ENCODE measurements around the gene BCL2L13. TPM values are rescaled to one million over a fixed set of nuclear protein-coding genes. Genes with fewer than 3 reads are reported as not detected.
"Not testable (repeated sequence)": the region's sequence is repeated elsewhere in the genome, so short reads cannot be mapped to it uniquely, and the experiment has no call there.

The BCL2L13 gene
- polyA plus RNA-seq, 2 donors = 18.1 to 21.0 TPM

DNA sequence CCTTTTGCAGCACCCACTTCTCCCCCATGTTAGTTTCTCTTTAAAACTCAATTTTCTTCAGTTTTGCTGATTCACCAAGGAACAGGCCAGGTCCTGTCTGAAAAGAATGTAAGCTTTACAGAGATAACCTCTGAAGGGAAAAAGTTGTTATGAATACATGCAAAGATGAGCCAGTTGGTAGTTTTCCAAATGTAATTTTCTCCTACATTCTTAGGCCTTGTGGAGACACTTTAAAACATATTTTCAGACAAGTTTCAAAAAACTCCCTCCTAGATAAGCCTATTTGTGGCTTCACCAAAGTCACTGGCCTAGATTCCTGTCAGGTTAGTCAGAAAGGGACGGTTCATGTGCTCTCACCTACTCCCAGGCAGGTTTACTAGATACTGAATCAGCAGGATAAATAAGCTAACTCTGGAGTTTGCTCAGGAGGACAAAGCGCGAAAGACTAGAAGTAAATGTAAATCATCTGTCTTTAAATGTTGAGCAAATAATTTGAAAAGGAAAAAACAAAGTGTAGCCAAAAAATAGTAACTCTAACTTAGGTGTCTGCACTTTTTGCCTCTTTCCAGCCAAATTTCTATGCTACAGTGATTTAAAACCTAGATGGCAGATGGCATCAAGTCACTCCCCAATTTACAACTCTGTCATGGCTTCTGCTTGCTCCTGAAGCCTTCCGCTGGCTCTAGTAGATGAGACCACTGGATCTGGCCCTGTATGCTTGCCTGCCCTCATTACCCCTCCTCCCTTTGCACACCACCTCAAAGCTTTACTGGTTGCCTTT is 5.2 kb upstream of the BCL2L13 start:
- 58 to 65% methylated on average over 4 of the region's 4 CpGs for WGBS, 2 donors
- Histone ChIP-seq H3K27me3 (ENCODE audit: control insufficient read depth in 1 of 2, insufficient read depth in 2 of 2, low read length in 2 of 2) (no peaks in the 10 kb centered on the region), H3K9me3 (ENCODE audit: control insufficient read depth in 2 of 2, insufficient read depth in 1 of 2, low read depth in 1 of 2, low read length in 1 of 2) (no peaks in the 10 kb centered on the region), H3K36me3 (ENCODE audit: control insufficient read depth in 2 of 2, insufficient read depth in 2 of 2, low read length in 1 of 2) (no peaks in the 10 kb centered on the region), H3K27ac (ENCODE audit: low read depth in 2 of 2, low read length in 1 of 2) (peak overlapping the region; percentile 98), H3K4me3 (ENCODE audit: low read depth in 1 of 2, low read length in 2 of 2) (no peak overlapping the region), H3K4me1 (ENCODE audit: control insufficient read depth in 2 of 2, insufficient read depth in 2 of 2, low read length in 1 of 2) (no peaks in the 10 kb centered on the region)

DNA sequence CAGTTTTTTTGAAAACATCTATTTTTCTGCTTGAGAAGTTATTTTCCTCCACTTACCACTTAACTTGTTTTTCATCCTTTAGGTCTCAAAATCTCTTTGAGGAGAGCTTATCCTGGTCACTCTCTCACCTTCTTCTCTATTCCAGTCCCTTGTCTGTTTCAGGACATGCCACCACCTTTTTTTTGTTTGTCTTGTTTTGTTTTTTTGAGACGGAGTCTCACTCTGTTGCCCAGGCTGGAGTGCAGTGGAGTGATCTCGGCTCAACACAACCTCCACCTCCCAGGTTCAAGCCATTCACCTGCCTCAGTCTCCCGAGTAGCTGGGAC is 4.6 kb upstream of the BCL2L13 start:
- Histone ChIP-seq H3K4me1 (ENCODE audit: control insufficient read depth in 2 of 2, insufficient read depth in 2 of 2, low read length in 1 of 2) (no peaks in the 10 kb centered on the region), H3K36me3 (ENCODE audit: control insufficient read depth in 2 of 2, insufficient read depth in 2 of 2, low read length in 1 of 2) (no peaks in the 10 kb centered on the region), H3K27me3 (ENCODE audit: control insufficient read depth in 1 of 2, insufficient read depth in 2 of 2, low read length in 2 of 2) (no peaks in the 10 kb centered on the region), H3K27ac (ENCODE audit: low read depth in 2 of 2, low read length in 1 of 2) (peak overlapping the region; percentile 98), H3K9me3 (ENCODE audit: control insufficient read depth in 2 of 2, insufficient read depth in 1 of 2, low read depth in 1 of 2, low read length in 1 of 2) (no peaks in the 10 kb centered on the region), H3K4me3 (ENCODE audit: low read depth in 1 of 2, low read length in 2 of 2) (no peak overlapping the region)
- WGBS, 2 donors = 62 to 72% methylated on average over 3 of the region's 3 CpGs

DNA sequence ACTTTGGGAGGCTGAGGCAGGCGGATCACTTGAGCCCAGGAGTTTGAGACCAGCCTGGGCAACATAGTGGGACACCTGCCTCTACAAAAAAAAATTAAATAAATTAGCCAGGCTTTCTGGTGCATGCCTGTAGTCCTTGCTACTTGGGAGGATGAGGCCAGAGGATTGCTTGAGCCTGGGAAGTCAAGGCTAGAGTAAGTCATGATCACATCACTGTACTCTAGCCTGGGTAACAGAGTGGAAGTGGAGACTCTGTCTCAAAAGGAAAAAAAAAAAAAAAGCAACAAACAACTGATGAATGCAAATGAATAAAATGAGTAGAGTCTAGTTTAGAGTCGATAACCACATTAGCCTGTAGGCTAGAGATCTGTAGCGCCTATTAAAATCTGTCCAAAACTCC is 3.9 kb upstream of the BCL2L13 start:
- no peak overlapping the region for H3K4me3 ChIP-seq (ENCODE audit: low read depth in 1 of 2, low read length in 2 of 2)
- 82 to 92% methylated on average over 3 of the region's 3 CpGs for WGBS, 2 donors
- peak overlapping the region; percentile 98 for H3K27ac ChIP-seq (ENCODE audit: low read depth in 2 of 2, low read length in 1 of 2)
- H3K4me1 ChIP-seq (ENCODE audit: control insufficient read depth in 2 of 2, insufficient read depth in 2 of 2, low read length in 1 of 2) = no peaks in the 10 kb centered on the region
- no peaks in the 10 kb centered on the region for H3K9me3 ChIP-seq (ENCODE audit: control insufficient read depth in 2 of 2, insufficient read depth in 1 of 2, low read depth in 1 of 2, low read length in 1 of 2)
- no peaks in the 10 kb centered on the region for H3K27me3 ChIP-seq (ENCODE audit: control insufficient read depth in 1 of 2, insufficient read depth in 2 of 2, low read length in 2 of 2)
- H3K36me3 ChIP-seq (ENCODE audit: control insufficient read depth in 2 of 2, insufficient read depth in 2 of 2, low read length in 1 of 2) = no peaks in the 10 kb centered on the region

DNA sequence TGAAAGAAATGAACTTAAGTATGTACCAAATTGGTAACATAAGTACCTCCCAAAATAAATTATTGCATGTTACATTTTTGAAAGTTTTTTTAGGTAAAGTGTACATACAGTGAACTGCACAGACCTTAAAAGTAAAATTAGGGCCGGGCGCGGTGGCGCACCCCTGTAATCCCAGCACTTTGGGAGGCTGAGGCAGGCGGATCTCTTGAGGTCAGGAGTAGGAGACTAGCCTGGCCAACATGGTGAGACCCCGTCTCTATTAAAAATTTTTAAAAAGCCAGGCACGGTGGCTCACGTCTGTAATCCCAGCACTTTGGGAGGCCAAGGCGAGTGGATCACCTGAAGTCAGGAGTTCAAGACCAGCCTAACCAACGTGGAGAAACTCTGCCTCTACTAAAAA is 1.7 kb upstream of the BCL2L13 start:
- 87 to 88% methylated on average over 10 of the region's 10 CpGs for WGBS, 2 donors
- not testable (repeated sequence) for H3K27me3 ChIP-seq (ENCODE audit: control insufficient read depth in 1 of 2, insufficient read depth in 2 of 2, low read length in 2 of 2); H3K27ac ChIP-seq (ENCODE audit: low read depth in 2 of 2, low read length in 1 of 2); H3K9me3 ChIP-seq (ENCODE audit: control insufficient read depth in 2 of 2, insufficient read depth in 1 of 2, low read depth in 1 of 2, low read length in 1 of 2); H3K4me3 ChIP-seq (ENCODE audit: low read depth in 1 of 2, low read length in 2 of 2); H3K4me1 ChIP-seq (ENCODE audit: control insufficient read depth in 2 of 2, insufficient read depth in 2 of 2, low read length in 1 of 2); H3K36me3 ChIP-seq (ENCODE audit: control insufficient read depth in 2 of 2, insufficient read depth in 2 of 2, low read length in 1 of 2)

DNA sequence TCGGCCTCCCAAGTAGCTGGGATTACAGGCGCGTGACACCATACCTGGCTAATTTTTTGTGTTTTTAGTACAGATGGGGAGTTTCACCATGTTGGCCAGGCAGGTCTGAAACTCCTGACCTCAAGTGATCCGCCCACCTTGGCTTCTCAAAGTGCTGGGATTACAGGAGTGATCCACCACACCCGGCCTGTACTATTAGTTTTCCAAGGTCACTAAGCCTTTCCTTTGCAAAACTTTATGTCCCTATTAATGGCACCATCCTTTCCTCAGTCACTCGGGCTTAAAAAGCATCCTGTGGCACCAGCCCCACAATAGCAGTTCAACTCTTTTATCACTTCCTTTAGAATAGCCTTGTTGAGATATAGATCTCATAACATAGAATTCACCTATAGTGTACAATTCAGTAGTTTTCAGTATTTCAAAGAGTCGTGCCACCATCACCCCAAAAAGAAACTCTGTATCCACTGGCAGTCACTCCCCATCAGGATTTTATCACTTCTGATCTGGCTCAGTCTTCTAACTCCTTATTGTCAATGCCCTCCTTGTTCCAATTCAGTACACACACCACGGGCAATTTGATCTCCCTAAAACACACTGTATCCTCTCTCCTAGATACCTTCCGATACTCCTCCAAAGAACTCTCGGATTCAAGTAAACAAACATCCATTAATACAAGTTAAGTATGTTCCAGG is 921 bp upstream of the BCL2L13 start:
- H3K4me1 ChIP-seq (ENCODE audit: control insufficient read depth in 2 of 2, insufficient read depth in 2 of 2, low read length in 1 of 2) = no peaks in the 10 kb centered on the region
- 49% methylated on average over 10 of the region's 10 CpGs for WGBS, 2 donors
- H3K36me3 ChIP-seq (ENCODE audit: control insufficient read depth in 2 of 2, insufficient read depth in 2 of 2, low read length in 1 of 2) = no peaks in the 10 kb centered on the region
- peak overlapping the region; percentile 99 for H3K27ac ChIP-seq (ENCODE audit: low read depth in 2 of 2, low read length in 1 of 2)
- peak overlapping the region; percentile 72 to 85 for H3K4me3 ChIP-seq (ENCODE audit: low read depth in 1 of 2, low read length in 2 of 2)
- no peaks in the 10 kb centered on the region for H3K9me3 ChIP-seq (ENCODE audit: control insufficient read depth in 2 of 2, insufficient read depth in 1 of 2, low read depth in 1 of 2, low read length in 1 of 2)
- no peaks in the 10 kb centered on the region for H3K27me3 ChIP-seq (ENCODE audit: control insufficient read depth in 1 of 2, insufficient read depth in 2 of 2, low read length in 2 of 2)

DNA sequence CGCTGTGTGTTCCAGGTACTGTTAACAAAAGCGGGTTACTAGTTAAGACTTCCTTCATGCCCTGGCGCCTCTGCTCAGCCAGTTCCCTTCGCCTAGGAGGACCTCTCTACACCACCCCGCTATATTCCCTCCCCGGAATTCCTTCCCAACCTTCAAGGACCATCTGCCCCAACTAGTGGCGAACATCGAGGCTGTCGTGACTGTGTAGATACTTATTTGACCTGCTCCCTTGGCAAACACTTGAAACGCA is 450 bp upstream of the BCL2L13 start:
- H3K36me3 ChIP-seq (ENCODE audit: control insufficient read depth in 2 of 2, insufficient read depth in 2 of 2, low read length in 1 of 2) = no peaks in the 10 kb centered on the region
- H3K27me3 ChIP-seq (ENCODE audit: control insufficient read depth in 1 of 2, insufficient read depth in 2 of 2, low read length in 2 of 2) = no peaks in the 10 kb centered on the region
- 0 to 1% methylated on average over 10 of the region's 10 CpGs for WGBS, 2 donors
- H3K4me1 ChIP-seq (ENCODE audit: control insufficient read depth in 2 of 2, insufficient read depth in 2 of 2, low read length in 1 of 2) = no peaks in the 10 kb centered on the region
- peak overlapping the region; percentile 99 for H3K27ac ChIP-seq (ENCODE audit: low read depth in 2 of 2, low read length in 1 of 2)
- no peaks in the 10 kb centered on the region for H3K9me3 ChIP-seq (ENCODE audit: control insufficient read depth in 2 of 2, insufficient read depth in 1 of 2, low read depth in 1 of 2, low read length in 1 of 2)
- H3K4me3 ChIP-seq (ENCODE audit: low read depth in 1 of 2, low read length in 2 of 2) = peak overlapping the region; percentile 72 to 85

DNA sequence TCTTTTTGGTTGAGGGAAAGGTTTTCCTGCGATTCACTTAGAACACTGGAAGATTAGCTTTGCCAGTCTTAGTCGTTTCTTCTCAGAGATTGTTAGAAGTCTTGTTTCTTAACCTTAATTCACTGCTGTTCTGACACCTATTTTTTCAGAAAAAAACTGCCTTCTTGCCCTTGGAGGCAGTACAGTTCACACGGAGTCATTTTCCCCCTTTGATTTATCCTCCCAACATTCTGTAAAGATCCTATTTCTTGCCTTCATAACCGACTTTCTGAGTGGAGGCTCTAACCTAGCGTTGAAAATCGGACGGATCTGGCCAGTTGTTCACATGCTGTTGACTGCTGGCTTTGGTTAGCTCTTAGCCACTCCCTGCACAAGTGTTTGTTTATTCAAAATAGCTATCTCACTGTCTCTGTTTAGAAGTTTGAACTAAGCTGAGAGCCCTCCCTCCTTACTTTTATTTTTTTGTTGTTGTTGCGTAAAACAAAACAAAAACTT is 737 bp downstream of the BCL2L13 start:
- Histone ChIP-seq H3K4me1 (ENCODE audit: control insufficient read depth in 2 of 2, insufficient read depth in 2 of 2, low read length in 1 of 2) (no peaks in the 10 kb centered on the region), H3K27me3 (ENCODE audit: control insufficient read depth in 1 of 2, insufficient read depth in 2 of 2, low read length in 2 of 2) (no peaks in the 10 kb centered on the region), H3K36me3 (ENCODE audit: control insufficient read depth in 2 of 2, insufficient read depth in 2 of 2, low read length in 1 of 2) (no peaks in the 10 kb centered on the region), H3K9me3 (ENCODE audit: control insufficient read depth in 2 of 2, insufficient read depth in 1 of 2, low read depth in 1 of 2, low read length in 1 of 2) (no peaks in the 10 kb centered on the region), H3K4me3 (ENCODE audit: low read depth in 1 of 2, low read length in 2 of 2) (peak overlapping the region; percentile 72 to 85), H3K27ac (ENCODE audit: low read depth in 2 of 2, low read length in 1 of 2) (peak overlapping the region; percentile 99)
- WGBS, 2 donors = 2 to 5% methylated on average over 8 of the region's 8 CpGs

DNA sequence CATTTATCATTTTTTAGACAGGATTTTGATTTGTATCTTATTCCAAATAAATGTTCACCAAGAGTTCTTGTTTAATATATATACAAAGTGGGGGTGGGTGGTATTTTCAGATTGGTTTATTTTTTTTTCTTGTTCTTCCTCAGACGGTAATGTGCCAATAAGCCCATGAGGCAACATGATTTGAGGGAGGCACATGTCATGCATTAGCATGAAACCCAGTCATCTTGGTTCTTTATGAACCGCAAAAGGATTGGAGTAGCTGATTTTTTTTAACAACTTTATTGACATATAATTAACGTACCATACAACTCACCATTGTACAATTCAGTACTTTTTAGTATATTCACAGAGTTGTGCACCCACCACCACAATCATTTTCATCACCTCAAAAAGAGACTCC is 2.7 kb downstream of the BCL2L13 start:
- no peaks in the 10 kb centered on the region for H3K36me3 ChIP-seq (ENCODE audit: control insufficient read depth in 2 of 2, insufficient read depth in 2 of 2, low read length in 1 of 2)
- H3K4me1 ChIP-seq (ENCODE audit: control insufficient read depth in 2 of 2, insufficient read depth in 2 of 2, low read length in 1 of 2) = no peaks in the 10 kb centered on the region
- no peaks in the 10 kb centered on the region for H3K27me3 ChIP-seq (ENCODE audit: control insufficient read depth in 1 of 2, insufficient read depth in 2 of 2, low read length in 2 of 2)
- H3K4me3 ChIP-seq (ENCODE audit: low read depth in 1 of 2, low read length in 2 of 2) = no peak overlapping the region
- H3K9me3 ChIP-seq (ENCODE audit: control insufficient read depth in 2 of 2, insufficient read depth in 1 of 2, low read depth in 1 of 2, low read length in 1 of 2) = no peaks in the 10 kb centered on the region
- WGBS, 2 donors = 46 to 67% methylated on average over 3 of the region's 3 CpGs
- no peak overlapping the region for H3K27ac ChIP-seq (ENCODE audit: low read depth in 2 of 2, low read length in 1 of 2)

DNA sequence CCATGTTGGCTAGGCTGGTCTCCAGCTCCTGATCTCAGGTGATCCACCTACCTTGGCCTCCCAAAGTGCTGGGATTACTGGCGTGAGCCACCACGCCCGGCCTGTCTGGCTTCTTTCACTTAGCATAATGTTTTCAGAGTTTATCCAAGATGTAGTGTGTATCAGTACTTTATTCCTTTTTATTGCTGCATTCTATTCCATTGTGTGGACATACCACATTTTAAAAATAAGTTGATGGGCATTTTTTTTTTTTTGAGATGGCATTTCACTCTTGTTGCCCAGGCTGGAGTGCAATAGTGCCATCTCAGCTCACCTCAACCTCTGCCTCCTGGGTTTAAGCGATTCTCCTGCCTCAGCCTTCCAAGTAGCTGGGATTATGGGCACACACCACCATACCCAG is 3.8 kb downstream of the BCL2L13 start:
- H3K4me1 ChIP-seq (ENCODE audit: control insufficient read depth in 2 of 2, insufficient read depth in 2 of 2, low read length in 1 of 2); H3K27ac ChIP-seq (ENCODE audit: low read depth in 2 of 2, low read length in 1 of 2); H3K36me3 ChIP-seq (ENCODE audit: control insufficient read depth in 2 of 2, insufficient read depth in 2 of 2, low read length in 1 of 2); H3K4me3 ChIP-seq (ENCODE audit: low read depth in 1 of 2, low read length in 2 of 2); H3K9me3 ChIP-seq (ENCODE audit: control insufficient read depth in 2 of 2, insufficient read depth in 1 of 2, low read depth in 1 of 2, low read length in 1 of 2); H3K27me3 ChIP-seq (ENCODE audit: control insufficient read depth in 1 of 2, insufficient read depth in 2 of 2, low read length in 2 of 2): not testable (repeated sequence)
- WGBS, 2 donors = 75 to 77% methylated on average over 4 of the region's 4 CpGs

DNA sequence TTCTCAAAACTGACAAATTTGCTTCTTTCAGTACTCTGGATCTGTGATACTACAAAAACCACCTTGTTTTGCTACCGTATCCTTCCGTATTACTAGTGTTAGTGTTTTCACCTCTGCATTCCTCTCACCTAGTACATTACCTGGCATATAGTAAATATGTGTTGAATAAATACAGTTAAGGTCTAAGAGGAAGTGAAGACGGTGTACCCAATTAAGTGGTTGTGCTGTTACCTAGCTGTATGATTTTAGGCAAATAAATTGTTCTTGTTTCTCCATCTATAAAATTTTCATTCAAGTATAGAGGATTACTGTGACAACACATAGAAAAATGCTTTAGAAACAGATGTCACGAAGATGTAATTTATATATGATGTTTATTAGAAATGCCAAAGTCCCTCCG is 8.9 kb downstream of the BCL2L13 start:
- Histone ChIP-seq H3K36me3 (ENCODE audit: control insufficient read depth in 2 of 2, insufficient read depth in 2 of 2, low read length in 1 of 2) (no peaks in the 10 kb centered on the region), H3K9me3 (ENCODE audit: control insufficient read depth in 2 of 2, insufficient read depth in 1 of 2, low read depth in 1 of 2, low read length in 1 of 2) (no peaks in the 10 kb centered on the region), H3K4me3 (ENCODE audit: low read depth in 1 of 2, low read length in 2 of 2) (no peak overlapping the region), H3K27me3 (ENCODE audit: control insufficient read depth in 1 of 2, insufficient read depth in 2 of 2, low read length in 2 of 2) (no peaks in the 10 kb centered on the region), H3K27ac (ENCODE audit: low read depth in 2 of 2, low read length in 1 of 2) (no peak overlapping the region), H3K4me1 (ENCODE audit: control insufficient read depth in 2 of 2, insufficient read depth in 2 of 2, low read length in 1 of 2) (no peaks in the 10 kb centered on the region)
- 88 to 91% methylated on average over 5 of the region's 5 CpGs for WGBS, 2 donors
